ENCODE measurements around the gene FEZF1.

FEZF1 gene

DNA sequence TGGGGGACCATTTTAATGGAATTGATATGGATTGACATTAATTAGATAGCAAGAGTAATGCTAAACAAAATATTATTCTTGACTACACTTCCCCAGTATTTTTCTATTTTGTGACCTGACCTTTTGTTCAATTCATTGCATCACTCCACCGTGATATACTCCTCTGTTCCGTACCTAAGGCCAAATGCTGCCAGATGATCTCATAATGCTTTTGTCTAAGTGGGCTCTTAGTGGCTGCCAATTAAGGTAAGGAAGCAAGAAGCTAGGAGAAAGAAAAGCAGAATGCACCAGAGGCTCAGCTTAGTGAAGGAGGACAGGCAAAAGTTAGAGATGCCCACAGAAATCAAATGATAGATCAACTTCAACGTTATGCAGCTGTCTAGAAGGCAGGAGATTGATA is 36.4 kb downstream of the FEZF1 start:
- no peak for DNase-seq (ENCODE audit: low read depth)

DNA sequence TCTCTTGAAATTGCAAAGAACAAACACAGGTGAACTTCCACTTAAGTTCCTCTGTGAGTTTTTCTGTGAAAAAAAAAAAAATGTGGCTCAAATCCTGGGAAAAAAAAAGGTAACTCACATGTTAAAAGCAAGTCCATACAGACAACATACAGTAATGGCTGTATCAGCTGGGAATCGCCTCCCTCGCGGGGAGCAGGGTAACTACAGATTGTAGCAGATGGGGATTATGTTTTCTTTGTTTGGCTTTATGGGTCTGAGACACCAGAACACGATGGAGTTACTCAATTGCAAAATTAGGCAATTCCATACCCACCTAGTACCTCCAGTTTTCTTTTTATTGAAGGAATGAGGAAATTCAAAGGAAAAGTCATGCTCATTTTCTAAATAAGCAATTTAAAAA is 42.3 kb downstream of the FEZF1 start:
- DNase-seq (ENCODE audit: low read depth) = no peak

DNA sequence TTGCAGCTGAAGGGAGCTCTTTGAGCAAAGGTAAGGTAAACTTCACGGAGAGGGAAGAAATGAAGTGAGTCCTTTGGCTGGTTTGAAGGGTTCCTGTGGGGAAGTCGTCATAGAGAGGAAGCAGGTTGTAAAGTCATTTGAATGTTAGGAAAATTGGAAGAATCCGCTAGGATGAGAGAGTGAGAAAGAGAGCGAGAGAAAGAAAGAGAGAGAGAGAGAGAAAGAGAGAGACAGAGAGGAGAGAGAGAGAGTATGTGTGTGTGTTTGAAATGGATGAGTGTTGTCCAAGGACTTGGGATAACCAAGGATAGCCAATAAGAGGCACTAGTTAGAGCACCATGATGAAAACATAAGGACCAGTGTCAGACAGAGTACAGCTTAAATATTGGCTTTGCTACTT is 43.1 kb downstream of the FEZF1 start:
- DNase-seq (ENCODE audit: low read depth) = no peak

DNA sequence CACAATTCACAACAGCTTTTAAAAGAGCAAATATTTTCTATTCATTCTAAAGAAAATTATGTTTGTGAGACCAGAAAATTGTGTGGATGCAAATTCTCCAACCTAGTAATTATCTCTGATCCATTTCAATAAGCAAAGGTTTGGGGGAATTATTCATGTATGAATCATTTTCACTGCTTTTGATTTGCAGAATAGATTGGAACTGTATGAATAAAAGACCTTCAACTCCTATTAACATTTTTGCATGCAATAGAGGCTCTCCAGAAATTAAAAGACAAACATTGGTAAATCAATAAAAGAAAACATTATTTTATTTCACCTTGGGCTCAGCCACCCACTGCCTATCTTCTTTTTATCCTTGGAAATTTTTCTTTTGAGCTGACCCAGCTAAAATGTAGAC is 43.5 kb downstream of the FEZF1 start:
- no peak for DNase-seq (ENCODE audit: low read depth)

DNA sequence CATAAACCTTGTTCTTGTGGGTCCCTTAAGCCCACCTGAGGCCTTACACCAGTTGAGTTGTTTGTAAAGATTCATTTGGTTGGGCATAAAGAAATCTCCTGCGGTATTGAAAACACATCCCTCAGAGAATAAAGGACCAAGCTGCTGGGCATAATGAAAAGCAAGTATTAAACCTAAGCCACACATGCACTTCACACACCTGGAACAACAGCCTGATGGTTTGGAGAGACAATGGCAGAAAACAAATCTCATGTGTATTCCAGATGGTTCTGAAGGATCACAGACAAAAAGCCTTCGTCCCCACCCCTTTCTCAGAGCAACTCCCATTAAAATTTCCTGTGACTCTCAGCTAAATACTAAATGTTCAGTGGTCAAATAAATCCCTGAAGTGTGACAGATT is 44.2 kb downstream of the FEZF1 start:
- DNase-seq (ENCODE audit: low read depth) = no peak

DNA sequence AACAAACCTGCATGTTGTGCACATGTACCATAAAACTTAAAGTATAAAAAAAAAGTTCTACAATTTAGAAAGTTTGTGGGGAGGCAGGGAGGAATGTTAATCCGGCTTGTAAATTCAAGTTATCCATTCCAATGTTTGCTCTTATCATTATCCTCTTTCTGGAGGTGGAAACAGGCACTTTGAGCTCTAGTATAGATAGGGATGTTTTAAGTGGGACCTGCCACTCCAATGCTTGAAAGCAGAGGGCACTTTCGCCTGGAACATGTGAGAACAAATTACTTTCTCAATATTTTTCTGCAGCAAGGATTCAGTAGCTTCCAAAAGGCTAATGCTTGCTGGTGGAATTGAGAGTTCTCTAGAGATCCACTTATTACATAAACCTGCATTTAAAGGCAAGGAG is 45.6 kb downstream of the FEZF1 start:
- DNase-seq (ENCODE audit: low read depth) = no peak

DNA sequence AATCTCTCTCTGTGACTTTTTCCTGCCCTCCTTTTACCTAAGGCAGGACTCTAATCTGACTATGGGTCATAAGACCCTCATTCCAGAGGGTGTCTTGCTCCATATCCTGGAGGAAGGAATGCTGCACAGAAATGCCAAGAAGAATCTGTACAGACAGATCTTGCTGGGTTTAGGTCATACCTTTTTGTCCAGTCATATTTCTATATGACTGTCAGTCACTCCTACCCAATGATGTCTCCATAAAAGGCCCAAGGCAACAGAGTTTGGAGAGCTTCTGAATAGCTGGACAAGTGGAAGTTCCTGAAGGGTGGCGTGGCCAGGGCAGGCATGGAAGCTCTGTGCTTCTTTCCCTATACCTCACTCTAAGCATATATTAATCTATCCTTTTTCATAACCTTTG is 47.5 kb downstream of the FEZF1 start:
- no peak for DNase-seq (ENCODE audit: low read depth)

DNA sequence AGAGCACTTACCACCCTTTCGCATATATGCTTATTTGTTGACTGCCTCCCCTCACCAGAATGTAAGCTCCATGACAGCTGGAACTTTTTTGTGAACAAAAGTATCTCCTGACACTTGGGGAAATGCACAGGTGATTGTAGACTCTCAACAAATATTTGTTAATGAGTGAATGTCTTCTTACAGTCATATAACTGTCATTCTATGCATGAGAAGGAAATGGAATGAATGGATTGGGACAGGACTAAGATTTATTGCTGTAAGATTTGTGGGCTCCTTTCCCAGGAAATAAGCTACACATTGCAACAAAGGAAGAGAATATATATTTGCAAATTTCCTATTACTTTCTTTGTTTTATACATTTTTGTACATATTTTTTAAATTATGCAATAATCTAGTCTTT is 48.5 kb downstream of the FEZF1 start:
- DNase-seq (ENCODE audit: low read depth) = no peak

DNA sequence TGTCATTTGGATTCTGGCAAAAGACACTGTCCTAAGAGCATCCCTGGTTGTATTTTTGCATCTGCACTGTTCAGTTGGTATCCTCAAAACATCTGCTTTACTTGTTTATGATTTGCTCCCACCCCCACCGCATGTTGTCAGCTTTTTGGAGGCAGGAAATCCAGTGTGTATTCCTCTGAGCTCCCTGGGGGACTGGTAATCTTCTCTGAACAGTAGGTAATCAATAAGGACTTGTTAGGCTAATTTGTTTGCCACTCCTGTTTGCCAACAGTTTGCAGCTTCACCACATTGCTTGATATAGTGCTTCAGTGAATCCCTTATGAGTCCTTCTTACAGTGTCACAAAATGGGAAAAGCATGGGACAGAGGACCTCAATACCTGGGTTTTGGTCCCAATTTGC is 49.1 kb downstream of the FEZF1 start:
- no peak for DNase-seq (ENCODE audit: low read depth)
